HG02938 (cell line): ENCODE data around the gene NEO1.

Experiments
- ATAC-seq: cut with Tn5 transposase; IDR thresholded peaks from one replicate; pipeline ENCODE4 v1.9.1; 2021; ENCODE audit warnings: mild to moderate bottlenecking, moderate library complexity; ENCODE audit not compliant: unreplicated experiment

Gene NEO1

DNA sequence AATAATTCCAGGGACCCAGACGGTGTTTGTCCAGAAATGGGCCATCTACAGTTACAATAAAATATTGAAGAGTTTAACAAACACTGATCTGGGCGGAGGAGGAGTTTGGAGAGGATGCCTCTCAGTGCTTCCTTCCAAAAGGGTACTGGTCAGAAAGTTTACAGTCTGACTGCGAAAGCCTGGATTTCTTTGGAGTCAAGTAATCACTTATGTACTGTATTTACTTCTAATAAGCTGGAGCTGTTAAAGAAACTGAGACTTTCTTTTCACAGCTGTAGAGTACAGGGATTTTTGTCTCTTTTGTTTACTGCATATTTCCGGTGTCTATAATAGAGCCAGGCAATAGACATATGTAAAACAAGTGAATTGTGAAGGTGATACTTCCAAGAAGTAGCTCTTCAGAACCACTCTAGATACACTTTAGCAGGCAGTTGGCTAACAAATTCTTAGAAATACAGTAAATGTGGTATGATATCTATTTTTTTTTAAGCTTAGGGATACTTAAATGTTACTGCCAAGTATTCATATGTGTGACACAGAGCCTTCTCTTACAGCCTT lies 22.1 kb upstream of the NEO1 start:
- no peak for ATAC-seq

DNA sequence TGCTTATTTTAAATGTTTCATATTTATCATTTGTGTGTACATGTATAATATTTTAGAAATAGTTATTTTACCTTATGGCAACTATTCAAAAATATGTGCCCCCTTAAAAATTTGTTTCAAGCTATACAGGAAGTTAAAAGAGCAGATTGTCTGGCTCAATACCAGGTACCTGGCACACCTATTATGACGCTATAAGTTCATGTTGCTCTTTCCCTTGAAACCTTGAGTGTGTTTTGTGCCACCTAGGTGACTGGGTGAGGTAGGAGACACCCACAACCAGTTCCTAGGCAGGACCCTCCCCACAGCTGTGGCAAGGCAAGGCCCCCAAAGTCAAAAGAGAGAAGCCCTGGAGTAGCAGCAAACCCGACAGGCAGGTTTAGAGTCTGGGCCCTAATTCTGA lies 20.6 kb upstream of the NEO1 start:
- ATAC-seq, result no peak

DNA sequence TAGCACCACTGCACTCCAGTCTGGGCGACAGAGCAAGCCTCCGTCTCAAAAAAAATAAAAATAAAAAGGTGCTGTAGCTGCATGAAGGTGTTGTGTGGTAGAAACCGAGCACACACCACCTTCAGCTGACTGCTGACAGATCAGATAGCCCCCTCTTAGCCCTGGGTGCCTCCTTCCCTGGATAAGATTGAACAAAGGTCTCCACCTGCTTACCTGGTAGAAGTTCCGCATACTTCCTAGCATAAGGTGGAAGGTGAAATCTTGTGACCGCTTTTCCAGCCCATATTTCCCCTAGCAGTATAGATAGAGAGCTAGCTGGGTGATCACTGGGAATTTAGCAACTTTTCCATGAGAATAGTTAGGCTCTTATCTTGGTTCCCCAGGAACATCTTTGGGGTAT lies 18.7 kb upstream of the NEO1 start:
- ATAC-seq, result no peak

DNA sequence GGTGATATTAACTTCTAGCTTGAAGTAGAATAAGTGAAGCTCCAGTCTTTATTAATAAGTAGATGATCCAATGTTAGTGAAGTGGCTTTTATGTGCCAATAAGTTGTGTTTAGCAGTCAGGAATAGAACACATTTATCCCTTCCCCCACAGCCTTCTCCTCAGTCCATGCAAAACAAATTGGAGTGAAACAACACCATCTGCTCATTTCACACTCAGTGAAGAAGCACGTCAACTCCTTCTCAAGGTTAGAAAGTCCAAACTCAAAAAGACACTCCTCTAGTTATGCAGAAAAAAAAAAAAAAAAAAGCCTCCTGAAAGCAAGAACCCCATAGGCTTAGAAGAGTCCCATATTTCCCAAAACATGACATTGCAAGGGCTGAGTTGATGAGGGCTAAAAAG lies 18.0 kb upstream of the NEO1 start:
- ATAC-seq, result no peak

DNA sequence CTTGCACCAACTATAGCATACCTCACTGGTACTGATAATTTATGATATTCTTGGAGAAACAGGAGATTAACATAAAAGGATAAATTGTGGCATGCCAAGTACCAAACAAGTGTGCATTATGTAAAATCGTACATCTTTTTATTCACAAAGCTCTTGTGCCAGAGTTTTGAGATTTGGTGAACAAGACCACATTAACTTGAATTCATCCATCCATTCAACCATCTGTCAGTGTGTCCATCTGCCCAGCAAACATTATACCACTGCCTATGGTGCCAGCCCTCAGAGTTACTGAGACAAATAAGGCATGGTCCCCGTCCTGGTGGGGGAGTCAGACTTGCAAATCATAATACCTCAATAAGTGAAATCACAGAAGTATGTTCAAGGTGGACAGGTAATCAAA lies 17.0 kb upstream of the NEO1 start:
- ATAC-seq, result no peak

DNA sequence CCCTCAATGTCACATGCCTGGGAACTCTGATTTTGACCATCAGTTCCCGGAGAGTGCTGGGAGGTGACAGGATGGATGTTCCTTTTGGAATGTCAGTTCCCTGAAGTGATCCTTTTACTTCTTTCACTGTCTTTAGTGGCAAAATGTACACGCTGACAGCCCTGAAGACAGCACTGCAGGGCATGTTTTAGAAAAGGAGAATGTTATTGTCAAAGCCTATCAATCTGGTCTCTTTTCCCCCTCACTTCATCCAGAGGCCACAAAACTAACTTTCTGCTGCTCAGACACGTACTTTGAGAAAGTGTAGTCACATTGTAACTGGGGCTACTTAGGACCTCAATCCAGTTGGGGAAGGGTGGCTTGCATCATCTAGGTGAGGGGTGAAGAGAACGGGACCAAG lies 14.0 kb upstream of the NEO1 start:
- ATAC-seq, result no peak

DNA sequence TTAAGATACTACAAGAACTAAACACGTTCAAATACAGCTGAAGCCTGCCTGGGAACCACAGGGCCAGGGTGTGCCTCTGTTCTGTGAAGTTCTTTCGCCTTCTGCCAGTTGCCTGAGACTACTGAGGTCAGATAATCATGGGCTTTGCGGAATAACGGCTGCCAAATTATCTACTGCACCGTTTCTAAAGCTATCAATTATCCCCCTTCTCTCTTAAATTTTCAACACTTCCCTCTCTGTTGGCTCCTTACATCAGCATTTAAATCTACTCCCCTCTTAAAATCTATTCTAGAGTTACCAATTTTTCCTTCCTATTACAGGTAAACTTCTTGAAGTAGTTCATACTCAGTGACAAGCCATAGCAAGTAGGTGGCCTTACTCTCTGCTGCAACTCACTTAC lies 6.2 kb upstream of the NEO1 start:
- no peak for ATAC-seq

DNA sequence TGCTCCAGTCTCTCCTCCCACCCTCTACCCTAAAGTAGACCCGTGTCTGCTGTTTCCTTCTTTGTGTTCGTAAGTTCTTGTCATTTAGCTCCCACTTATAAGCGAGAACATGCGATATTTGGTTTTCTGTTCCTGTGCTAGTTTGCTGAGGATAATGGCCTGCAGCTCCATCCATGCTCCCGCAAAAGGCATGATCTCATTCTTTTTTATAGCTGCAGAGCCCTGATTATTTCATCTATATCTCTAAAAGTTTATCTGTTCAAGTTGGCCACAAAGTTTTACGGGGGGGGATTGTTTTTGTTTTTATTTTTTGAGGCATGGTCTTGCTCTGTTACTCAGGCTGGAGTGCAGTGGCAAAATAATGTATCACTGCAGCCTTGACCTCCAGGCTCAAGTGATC lies 4.4 kb upstream of the NEO1 start:
- ATAC-seq, result no peak

DNA sequence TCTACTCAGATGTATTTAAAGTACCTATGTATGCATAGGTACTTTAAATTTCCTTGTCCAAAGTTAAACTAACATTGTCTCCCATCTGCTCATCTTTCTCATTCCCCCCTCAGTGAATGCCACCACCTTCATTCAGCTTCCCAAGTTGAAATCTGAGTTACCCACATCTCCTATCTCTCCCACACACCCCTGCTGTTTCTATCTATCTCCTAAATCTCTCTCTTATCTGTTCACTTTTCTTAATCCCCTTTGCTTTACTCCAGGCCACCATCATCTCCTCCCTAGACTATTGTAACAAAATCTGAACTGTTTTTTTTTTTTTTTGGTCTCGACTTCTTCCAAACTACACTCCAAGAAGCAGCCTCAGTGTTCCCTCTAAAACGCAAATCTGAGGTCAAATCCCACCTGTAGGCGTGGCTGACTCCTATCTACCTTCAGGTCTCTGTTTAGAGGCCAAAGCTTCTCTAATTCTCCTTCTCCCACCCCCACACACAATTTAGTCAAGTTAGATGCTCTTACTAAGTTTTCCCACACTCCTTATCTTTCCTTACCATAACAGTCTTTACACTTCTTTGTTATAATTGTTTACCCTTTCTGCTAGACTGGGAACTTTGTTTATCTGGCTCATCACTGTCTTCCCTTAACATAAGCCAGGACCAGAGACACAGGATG lies 3.5 kb upstream of the NEO1 start:
- ATAC-seq, result no peak

DNA sequence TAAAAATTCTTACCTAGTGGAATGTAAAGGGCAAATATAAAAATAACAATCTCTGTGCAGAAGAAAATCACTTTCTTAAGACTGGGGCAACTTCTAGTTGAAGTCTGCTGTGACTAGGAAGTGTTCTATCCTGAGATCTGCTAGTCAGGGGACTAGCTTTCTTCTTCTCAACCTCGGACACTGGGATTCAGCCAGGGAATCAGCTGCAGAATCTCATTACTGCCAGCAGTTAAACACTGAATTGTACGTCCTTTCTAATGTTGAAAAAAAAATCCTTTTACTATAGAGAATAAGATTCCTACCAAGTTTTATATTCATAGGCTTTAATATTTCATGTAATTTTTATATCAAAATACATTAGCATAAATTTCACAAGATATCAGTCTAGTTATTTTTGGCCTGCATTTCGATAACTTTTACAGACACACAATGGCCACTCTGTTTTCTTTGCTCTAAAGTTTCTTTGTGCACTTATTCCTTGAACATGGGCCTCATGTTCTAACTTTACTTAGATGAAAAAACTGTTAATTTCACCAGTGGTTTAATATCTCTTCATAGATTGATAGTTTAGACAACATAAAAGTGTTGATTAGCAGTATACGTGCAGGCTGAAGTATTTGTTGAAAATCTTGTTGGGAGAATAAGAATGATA lies 2.6 kb upstream of the NEO1 start:
- ATAC-seq, result no peak

DNA sequence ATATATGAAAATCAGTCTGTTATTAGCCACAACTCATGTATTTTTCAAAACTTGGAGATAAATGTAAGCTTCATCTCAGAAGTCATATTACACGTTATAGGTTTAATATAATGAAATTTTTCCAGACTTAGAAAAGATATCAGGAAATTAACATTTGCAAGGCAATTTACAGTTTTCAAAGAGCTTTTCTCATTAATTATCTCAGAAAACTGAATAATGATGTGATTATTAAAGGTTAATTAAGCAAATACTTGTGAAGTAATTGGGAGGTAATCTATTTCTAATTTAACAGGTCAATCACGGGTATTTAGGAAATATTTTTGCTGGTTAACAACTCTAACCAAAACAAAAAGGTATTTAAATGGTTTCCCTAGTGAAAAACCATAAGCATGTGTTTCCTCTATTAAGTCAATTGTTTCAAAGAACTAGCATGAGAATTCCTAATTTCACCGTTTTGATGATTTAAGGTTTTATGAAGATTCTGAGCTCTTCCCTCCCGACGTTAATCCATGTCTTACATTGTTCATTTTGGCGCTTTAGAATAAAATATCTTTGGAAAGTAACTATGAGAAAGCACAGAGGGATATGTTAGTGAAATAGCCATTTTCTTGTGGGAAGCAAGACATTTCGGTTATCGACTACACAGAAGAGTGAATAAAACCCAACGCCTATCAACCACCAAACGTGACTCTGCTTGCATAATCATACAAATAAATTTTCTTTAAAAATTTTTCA lies 1.5 kb upstream of the NEO1 start:
- no peak for ATAC-seq

DNA sequence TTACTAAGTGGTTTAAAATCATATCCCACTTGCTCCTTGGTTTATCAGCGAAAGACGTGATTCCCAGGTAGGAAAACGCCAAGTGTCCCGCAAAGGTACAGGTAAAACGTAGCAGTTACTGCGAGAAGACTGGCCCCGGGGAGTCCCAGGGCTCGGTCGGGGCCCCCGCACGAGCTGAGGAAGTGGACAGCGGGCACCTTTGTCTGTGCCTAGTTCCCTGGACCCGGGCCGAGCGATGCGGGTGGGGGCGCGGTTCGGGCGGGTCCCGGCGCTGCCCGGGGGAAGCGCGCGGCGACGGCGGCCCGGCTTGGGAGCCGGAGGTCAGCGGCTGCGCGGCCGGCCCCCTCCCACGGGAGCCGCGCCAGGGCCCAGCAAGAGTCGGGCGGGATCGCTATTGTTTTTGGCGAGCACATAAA lies 864 bp upstream of the NEO1 start:
- peak; percentile 4 for ATAC-seq

DNA sequence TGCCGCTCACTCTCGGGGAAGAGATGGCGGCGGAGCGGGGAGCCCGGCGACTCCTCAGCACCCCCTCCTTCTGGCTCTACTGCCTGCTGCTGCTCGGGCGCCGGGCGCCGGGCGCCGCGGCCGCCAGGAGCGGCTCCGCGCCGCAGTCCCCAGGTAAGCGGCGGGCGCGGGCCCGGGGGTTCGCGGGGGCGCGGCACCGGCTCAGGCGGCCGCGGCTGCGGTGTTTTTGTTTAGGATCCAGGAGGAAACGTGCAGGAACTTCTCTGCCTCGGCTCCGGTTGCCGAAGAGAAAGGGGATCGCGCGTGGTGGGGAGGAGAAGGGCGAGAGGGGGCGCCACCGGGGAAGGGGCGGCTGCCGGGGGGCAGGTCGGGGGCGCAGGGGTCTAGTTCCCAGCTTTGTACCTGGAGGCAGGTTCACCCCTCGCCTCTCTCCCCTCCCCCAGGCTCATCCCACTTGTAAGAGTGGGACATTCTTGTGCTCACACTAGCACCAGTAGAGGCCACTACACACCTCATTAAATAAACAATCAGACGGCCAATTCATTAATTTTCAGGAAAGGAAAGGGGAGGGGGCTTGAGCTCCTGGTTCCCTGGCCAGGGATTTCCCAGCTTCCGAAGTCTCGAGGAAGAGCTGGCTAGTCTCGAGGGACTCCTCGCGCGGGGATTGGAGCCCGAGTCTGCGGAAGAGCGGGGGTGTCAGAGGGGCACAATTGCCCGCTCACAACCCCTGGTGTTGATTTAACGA lies 562 bp downstream of the NEO1 start:
- peak; percentile 38 for ATAC-seq

DNA sequence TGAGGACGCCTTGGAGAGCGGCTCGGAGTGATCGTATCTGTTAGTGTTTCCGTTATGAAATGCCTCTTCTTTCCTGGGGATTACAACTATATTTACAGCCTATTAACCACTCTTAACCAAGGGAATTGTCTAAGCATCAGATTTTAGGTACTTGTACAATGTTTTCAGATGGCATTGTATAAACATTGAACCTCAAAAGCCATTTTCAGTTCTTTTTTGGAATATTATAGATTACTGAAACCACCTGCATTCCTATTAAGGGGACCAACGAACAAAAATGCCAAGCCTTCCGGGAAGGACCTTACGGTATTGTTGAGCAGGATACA lies 1.1 kb downstream of the NEO1 start:
- ATAC-seq, result no peak

DNA sequence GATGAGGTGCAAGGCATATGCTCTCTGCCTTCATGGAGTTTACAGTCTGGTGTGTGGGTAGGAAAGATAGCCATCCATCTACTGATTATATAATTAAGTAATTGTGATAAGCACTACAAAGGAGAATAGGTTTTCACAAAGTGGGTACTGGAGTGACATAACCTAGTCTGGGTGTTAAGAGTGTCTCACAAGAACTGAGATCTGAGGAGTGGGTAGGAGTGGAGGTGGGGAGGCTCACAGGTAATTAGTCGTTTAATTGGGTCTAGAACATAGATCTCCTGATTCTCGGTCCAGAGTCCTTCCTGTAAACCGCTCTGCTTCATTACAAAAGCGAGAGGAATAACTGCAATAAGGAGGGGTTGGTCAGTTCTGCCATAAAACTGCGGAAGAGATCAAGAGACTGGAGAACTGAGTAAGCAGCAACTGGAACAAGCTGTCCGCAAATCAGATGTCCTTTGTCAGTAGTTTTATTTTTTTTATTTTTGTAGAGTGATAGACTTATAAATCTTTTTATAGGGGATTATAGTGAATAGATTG lies 2.2 kb downstream of the NEO1 start:
- no peak for ATAC-seq

DNA sequence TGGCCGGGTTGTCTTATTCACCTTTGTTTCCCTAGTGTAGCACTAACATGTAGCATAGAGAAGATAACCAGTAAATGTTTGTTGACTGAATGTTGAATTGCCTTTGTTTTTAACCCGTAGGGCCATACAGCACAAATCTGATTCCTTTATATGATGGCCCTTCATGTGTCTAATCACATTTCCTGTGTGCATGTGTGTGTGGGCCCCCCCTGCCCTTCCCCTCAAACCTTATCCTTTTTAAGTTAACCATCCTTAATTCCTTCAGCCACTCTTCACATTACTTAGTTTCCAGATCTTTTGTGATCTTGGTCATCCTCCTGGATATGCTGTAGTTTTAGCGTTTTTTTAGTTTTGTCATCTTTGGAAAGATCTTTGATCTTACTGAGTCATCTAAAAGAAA lies 4.2 kb downstream of the NEO1 start:
- ATAC-seq, result no peak

DNA sequence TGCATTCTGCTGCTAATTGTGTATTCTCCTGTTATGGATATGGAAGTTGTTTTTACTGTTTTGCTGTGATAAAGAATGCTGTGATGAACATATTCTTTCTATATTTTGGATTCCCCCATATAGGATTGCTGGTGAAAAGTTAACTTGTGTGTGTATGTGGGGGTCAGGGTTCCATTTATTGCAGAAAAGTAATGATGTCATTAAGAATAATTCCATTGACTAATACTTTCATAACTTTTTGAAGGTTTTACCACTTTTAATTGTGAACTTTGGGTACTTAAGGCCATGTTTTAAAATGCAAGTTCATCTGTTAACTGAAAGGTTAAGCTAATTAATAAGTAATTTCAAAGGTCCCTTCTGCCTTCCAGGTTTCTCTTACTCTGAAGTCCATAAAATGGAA lies 6.2 kb downstream of the NEO1 start:
- no peak for ATAC-seq

DNA sequence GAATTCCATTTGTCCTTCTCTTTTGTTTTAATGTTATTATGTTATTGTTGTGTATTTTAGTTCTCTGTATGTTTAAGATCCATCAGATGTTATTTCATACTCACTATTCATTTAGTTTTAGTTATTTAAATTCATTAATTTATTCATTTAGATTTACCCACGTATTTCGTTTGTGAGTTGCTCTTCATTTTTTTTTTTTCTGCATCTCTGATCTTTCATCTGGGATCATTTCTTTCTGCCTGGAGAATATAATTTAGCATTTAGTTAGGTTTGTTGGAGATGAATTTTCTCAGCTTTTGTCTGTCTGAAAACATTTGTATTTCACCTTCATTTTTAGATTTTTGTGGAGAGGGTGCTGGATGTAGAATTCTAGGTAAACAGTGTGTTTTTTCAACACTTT lies 12.9 kb downstream of the NEO1 start:
- ATAC-seq, result no peak

DNA sequence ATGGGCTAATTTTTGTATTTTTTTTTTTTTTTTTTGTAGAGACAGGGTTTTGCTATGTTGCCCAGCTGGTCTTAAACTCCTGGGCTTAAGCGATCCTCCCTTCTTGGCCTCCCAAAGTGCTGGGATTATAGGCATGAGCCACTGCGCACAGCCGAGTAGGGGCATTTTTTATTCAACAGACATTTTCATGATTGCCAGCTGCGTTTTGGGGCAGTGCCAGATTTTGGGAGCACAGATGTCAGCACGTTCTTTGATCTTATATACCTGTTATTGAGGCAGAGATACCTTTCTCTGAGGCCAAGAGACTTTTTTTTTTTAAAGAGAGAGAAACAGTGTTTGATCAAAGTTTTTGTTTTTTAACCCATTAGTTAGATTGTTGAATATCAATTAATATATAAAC lies 16.8 kb downstream of the NEO1 start:
- ATAC-seq, result no peak

DNA sequence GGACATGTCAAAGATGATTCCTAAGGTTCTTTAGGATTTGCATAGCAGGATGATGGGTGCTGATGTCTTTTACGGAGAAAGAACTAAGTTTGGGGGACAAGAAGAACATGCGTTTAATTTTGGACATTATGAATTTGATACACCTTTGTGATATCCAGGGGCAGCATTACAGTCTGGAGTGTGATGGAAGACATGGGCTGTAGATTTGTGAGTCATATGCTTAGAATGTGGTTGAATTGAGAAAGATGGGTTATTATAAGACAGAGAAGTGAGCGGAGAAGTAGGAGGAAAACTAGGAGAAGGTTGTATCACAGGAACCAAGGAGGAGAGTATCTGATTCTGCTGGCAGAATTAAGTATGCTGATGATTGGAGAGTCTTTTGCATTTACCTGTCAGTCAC lies 20.6 kb downstream of the NEO1 start:
- no peak for ATAC-seq

DNA sequence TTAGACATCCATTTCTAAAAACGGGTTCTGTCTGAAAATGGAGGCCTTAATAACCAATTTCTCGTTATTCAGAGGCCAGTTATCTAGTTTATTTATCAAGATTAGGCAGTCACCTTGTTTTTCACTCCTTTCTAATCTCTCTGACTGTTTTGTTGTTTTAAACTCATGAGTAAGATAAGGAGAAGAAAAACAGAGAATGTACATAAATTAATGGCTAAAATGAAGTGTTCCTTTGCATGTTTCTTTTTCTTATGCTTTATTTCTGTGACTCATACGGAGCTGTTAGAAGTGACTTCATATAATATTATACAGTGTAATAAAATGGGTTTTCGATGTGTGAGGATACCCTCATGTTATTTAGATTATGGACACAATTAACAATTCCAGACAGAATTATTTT lies 22.0 kb downstream of the NEO1 start:
- ATAC-seq, result no peak
